ENCODE measurements around the gene CNTNAP2.

GRCh38 chr7:146510088-146510680 is 393.6 kb downstream of the CNTNAP2 start:
- TF ChIP-seq SUZ12 (IDR thresholded peaks at IDR 0.05; ENCODE audit: extremely low read depth, insufficient read depth, insufficient read length), result no peak
- no peak for TF ChIP-seq YY1 (IDR thresholded peaks at IDR 0.05; ENCODE audit: insufficient read depth, insufficient read length)
